Activated naive CD4-positive, alpha-beta T cell treated with anti-CD3 and anti-CD28 coated beads, Interleukin-2, amount 10 ng/mL, durations not matched to agents 5 hours and 36 hours (primary cell): ENCODE data around the gene NEDD4L. TPM values are rescaled to one million over a fixed set of nuclear protein-coding genes. Genes with fewer than 3 reads are reported as not detected.

Experiments
- microRNA-seq: library from miRNA; unstranded; fragments of <30 nt; microRNA quantifications from one replicate; pipeline ENCODE4 v1.2.0, GENCODE V29; 2022; ENCODE audit warnings: borderline microRNAs expressed, borderline replicate concordance
- total RNA-seq, 2 experiments: library from RNA; stranded (reverse); gene quantifications; one replicate each; pipeline ENCODE4 v1.2.3, GENCODE V29; 2021

Gene NEDD4L
- total RNA-seq: 1 to 10 TPM; 3.3 to 4.5 TPM

GRCh38 chr18:58043491-58044369, at the start of gene NEDD4L:
TSS of gene NEDD4L (plus strand) at chr18:58044226. CDS start at chr18:58044661, 435 bp downstream.

Small RNA genes lying within 50 kb of the gene (microRNA-seq; reads per million reads assigned to microRNA genes)
- gene MIR3591: not detected

Other genes starting within 250 kb of the NEDD4L start
- gene ATP8B1, start 240.9 kb upstream of the NEDD4L start, total RNA-seq: not detected